HG03558 (cell line): ENCODE results near the gene MAGEA9B.
"Not testable (repeated sequence)": the region's sequence is repeated elsewhere in the genome, so short reads cannot be mapped to it uniquely, and the experiment has no call there.

Source experiments
- ATAC-seq: cut with Tn5 transposase; IDR thresholded peaks from one replicate; pipeline ENCODE4 v1.9.1; 2021; ENCODE audit warnings: moderate number of reproducible peaks; ENCODE audit not compliant: unreplicated experiment; ENCODE audit errors: extremely low read depth

The MAGEA9B gene

GRCh38 chrX:149573456-149573855, 13.8 kb downstream of the MAGEA9B start:
- ATAC-seq: peak; percentile 99

- no peak for ATAC-seq
These were observed 14.5 kb downstream of the MAGEA9B start for GRCh38 chrX:149572743-149573142.

- no peak for ATAC-seq
These were observed 15.5 kb downstream of the MAGEA9B start for GRCh38 chrX:149571770-149572169.

GRCh38 chrX:149570668-149571067, 16.6 kb downstream of the MAGEA9B start:
- ATAC-seq: no peak

GRCh38 chrX:149569770-149570169, 17.5 kb downstream of the MAGEA9B start:
- ATAC-seq: no peak

GRCh38 chrX:149568701-149569296, 18.5 kb downstream of the MAGEA9B start:
- no peak for ATAC-seq

GRCh38 chrX:149567621-149568417, 19.4 kb downstream of the MAGEA9B start:
- no peak for ATAC-seq

GRCh38 chrX:149563359-149563758, 23.9 kb downstream of the MAGEA9B start:
- no peak for ATAC-seq

GRCh38 chrX:149555251-149555650, 32.0 kb downstream of the MAGEA9B start:
- not testable (repeated sequence) for ATAC-seq

- not testable (repeated sequence) for ATAC-seq
These were observed 35.4 kb downstream of the MAGEA9B start for GRCh38 chrX:149551939-149552248.

- ATAC-seq: not testable (repeated sequence)
These were observed 35.9 kb downstream of the MAGEA9B start for GRCh38 chrX:149551245-149551938.

GRCh38 chrX:149550454-149550853, 36.8 kb downstream of the MAGEA9B start:
- not testable (repeated sequence) for ATAC-seq

- ATAC-seq: not testable (repeated sequence)
These were observed 37.6 kb downstream of the MAGEA9B start, which contains the start of gene HSFX3 for GRCh38 chrX:149549701-149550100. TSS of gene HSFX3 (minus strand) at chrX:149549924. CDS start at chrX:149549852, 72 bp downstream.

- not testable (repeated sequence) for ATAC-seq
These were observed 39.5 kb downstream of the MAGEA9B start for GRCh38 chrX:149547782-149548181.

- ATAC-seq: not testable (repeated sequence)
These were observed 40.3 kb downstream of the MAGEA9B start for GRCh38 chrX:149546962-149547361.

GRCh38 chrX:149545545-149546543, 41.4 kb downstream of the MAGEA9B start:
- ATAC-seq: not testable (repeated sequence)

- no peak for ATAC-seq
These were observed 45.7 kb downstream of the MAGEA9B start for GRCh38 chrX:149541521-149542047.

- peak; percentile 65 for ATAC-seq
These were observed 46.4 kb downstream of the MAGEA9B start, which contains the start of gene EOLA1 for GRCh38 chrX:149540621-149541520. TSS of gene EOLA1 (plus strand) at chrX:149541012. CDS start at chrX:149545631, 4,619 bp downstream.
